ENCODE results near the gene TMEM255B. TPM values are rescaled to one million over a fixed set of nuclear protein-coding genes. Genes with fewer than 3 reads are reported as not detected.

The TMEM255B gene
- total RNA-seq, 2 experiments from 2014 or later = 1.7 to 1.8 TPM

DNA sequence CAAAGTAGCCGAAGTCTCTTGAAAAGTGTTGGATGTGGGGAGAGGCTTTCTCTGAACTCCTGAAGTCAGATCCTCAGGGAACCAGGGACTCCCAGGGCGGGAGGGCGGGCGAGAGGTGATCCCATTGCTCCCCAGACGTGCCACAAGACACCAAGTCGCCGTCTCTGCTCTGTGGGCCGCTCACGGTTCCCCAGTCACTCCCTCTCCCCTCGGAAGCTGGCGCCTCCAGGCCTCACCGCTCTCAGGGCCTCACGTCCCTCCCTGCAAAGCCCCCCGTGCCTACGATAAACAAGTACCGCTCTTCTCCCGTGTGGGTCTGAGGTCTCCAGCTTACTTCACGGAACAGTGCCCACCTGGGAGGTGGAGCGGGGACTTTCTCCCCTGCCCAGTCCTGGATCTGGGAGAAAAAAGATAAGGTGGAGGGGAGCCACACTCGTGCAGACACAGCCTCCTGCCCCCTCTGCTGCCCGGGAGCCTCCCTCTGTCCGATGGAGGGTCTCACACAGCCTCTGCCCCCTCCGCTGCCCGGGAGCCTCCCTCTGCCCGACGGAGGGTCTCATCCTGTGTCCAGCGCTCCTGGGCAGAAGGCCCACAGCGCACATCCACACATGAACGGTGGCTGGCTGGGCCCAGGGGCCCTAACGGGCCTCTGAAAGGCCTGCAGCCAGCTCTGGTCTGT, 54.2 kb downstream of the TMEM255B start:
- DNase-seq (no peak), ATAC-seq (no peak)
- peaks cover 7% of the 10 kb centered on the region for H3K9me3 Mint-ChIP-seq
- H3K27me3 Mint-ChIP-seq = peaks cover 3% of the 10 kb centered on the region
- CTCF ChIA-PET = no interaction called here
- intact Hi-C loops (cut with micrococcal nuclease) = no loop called here
- TF ChIP-seq, protein P1, sequence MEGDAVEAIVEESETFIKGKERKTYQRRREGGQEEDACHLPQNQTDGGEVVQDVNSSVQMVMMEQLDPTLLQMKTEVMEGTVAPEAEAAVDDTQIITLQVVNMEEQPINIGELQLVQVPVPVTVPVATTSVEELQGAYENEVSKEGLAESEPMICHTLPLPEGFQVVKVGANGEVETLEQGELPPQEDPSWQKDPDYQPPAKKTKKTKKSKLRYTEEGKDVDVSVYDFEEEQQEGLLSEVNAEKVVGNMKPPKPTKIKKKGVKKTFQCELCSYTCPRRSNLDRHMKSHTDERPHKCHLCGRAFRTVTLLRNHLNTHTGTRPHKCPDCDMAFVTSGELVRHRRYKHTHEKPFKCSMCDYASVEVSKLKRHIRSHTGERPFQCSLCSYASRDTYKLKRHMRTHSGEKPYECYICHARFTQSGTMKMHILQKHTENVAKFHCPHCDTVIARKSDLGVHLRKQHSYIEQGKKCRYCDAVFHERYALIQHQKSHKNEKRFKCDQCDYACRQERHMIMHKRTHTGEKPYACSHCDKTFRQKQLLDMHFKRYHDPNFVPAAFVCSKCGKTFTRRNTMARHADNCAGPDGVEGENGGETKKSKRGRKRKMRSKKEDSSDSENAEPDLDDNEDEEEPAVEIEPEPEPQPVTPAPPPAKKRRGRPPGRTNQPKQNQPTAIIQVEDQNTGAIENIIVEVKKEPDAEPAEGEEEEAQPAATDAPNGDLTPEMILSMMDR (IDR thresholded peaks at IDR 0.05) = no peak
- POLR2A ChIA-PET = no interaction called here
- H3K27ac Mint-ChIP-seq = no peak overlapping the region
- no peak overlapping the region for H3K4me3 Mint-ChIP-seq
- H3K36me3 Mint-ChIP-seq (ENCODE audit: low read depth) = peaks cover 15% of the 10 kb centered on the region
- peaks cover 18% of the 10 kb centered on the region for H3K4me1 Mint-ChIP-seq (ENCODE audit: low read depth)

DNA sequence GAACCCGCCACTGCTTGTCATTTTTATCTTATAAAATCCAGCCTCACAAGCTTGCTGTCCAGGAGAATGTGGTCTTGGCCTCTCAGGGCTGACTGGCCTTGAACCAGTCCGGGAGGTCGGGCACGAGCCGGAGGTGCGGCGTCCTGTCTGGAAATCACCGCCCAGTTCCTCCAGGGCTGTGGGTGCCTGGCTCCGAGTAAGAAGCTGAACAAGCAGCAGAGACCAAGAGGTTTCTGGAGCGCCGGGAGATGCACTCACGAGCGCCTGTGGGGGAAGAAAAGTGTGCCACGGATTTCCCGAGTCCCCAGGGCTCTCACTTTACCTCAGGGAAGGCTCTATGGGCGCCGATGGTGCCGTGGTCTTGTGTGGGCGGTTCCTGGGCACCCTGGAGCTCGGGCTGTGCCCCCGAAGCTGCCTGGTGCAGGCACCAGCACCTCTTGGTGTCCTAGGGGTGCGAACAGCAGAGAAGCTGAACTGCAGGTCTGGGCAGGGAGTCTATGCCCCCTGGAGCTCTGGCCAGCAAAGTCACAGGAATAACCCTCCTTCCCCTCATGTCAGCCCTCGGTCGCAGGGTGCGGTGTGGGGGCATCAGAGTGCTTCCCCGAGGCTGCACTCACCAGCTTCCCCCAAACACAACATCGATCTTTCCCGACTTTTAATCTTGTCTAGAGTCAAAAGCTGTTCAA, 54.9 kb downstream of the TMEM255B start:
- DNase-seq (no peak), ATAC-seq (no peak)
- intact Hi-C loops (cut with micrococcal nuclease) = no loop called here
- Mint-ChIP-seq H3K36me3 (ENCODE audit: low read depth) (peaks cover 15% of the 10 kb centered on the region), H3K4me3 (no peak overlapping the region), H3K4me1 (ENCODE audit: low read depth) (peaks cover 18% of the 10 kb centered on the region), H3K27ac (no peak overlapping the region), H3K9me3 (peaks cover 2% of the 10 kb centered on the region), H3K27me3 (peaks cover 3% of the 10 kb centered on the region)
- TF ChIP-seq, protein P1 (IDR thresholded peaks at IDR 0.05) = no peak
- POLR2A ChIA-PET = no interaction called here
- CTCF ChIA-PET = interaction anchor here (1.0 kb wide), 1 partner anchor 133 kb away, joined by 3 read pairs; no protein-coding TSS in a partner anchor

DNA sequence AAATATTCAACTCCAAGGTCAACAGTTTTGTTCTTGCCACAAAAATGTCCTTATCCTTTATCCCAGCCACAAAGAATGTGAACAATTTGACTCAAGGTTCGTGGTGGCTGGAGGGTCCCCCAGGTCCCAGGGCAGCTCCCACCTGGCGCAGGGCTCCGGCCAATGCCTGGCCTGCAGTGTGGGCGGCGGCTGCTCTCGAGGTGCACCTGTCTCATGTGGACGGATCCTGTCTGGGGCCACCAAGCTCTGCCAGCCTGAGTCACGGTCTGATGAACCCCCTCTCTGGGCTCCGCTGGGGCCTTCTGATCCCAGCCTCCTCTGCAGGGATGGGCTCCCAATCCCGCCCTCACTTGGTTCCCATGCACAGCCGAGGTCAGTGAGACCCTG, 55.4 kb downstream of the TMEM255B start:
- ATAC-seq (no peak), DNase-seq (no peak)
- Mint-ChIP-seq H3K4me3 (no peak overlapping the region), H3K36me3 (ENCODE audit: low read depth) (peaks cover 15% of the 10 kb centered on the region), H3K27me3 (peaks cover 3% of the 10 kb centered on the region), H3K4me1 (ENCODE audit: low read depth) (peaks cover 18% of the 10 kb centered on the region), H3K9me3 (peaks cover 2% of the 10 kb centered on the region), H3K27ac (no peak overlapping the region)
- ChIA-PET POLR2A (no interaction called here), CTCF (interaction anchor here (1.0 kb wide), 1 partner anchor 133 kb away, joined by 3 read pairs; no protein-coding TSS in a partner anchor)
- intact Hi-C loops (cut with micrococcal nuclease) = no loop called here
- TF ChIP-seq, protein P1 (IDR thresholded peaks at IDR 0.05) = no peak

DNA sequence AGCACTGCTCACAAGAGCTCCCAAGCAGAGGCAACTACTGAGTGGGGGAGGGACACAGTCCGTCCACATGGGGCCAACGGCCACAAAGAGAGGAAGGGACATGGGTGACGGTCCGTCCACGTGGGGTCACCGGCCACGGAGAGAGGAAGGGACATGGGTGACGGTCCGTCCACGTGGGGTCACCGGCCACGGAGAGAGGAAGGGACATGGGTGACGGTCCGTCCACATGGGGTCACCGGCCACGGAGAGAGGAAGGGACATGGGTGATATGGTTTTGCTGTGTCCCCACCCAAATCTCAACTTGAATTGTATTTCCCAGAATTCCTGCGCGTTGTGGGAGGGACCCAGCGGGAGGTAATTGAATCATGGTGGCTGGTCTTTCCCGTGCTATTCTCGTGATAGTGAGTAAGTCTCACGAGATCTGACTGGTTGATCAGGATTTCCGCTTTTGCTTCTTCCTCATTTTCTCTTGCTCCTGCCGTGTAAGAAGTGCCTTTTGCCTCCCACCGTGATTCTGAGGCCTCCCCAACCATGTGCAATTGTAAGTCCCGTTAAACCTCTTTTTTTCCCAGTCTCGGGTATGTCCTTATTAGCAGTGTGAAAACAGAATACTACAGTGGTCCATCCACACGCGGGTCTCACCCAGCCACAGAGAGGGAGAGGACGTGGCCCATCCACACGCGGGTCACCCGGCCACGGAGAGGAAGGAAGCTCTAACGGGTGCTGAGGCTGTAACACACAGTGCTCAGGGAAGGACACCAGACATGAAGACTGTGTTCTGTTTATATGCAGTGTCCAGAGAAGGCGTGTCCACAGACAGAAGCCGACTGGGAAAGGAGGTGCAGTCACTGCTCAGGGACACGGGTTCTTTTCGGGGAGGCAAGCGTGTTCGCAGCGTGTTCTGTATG, 56.4 kb downstream of the TMEM255B start:
- TF ChIP-seq, protein P1 (IDR thresholded peaks at IDR 0.05) = no peak
- ChIA-PET POLR2A (no interaction called here), CTCF (interaction anchor here (1.0 kb wide), 1 partner anchor 132 kb away, joined by 3 read pairs; no protein-coding TSS in a partner anchor)
- Mint-ChIP-seq H3K4me3 (peak overlapping the region; percentile 97), H3K27me3 (peaks cover 3% of the 10 kb centered on the region), H3K4me1 (ENCODE audit: low read depth) (peaks cover 18% of the 10 kb centered on the region), H3K27ac (peak overlapping the region; percentile 88), H3K9me3 (no peaks in the 10 kb centered on the region), H3K36me3 (ENCODE audit: low read depth) (peaks cover 15% of the 10 kb centered on the region)
- peak; percentile 61 for DNase-seq
- intact Hi-C loops (cut with micrococcal nuclease) = loop anchor here (5.0 kb wide), 1 partner anchor 412 kb away; no protein-coding TSS in a partner anchor
- peak; percentile 55 for ATAC-seq
